SK-N-MC (cell line): ENCODE data around the gene CEACAM8.
"Not testable (repeated sequence)": the region's sequence is repeated elsewhere in the genome, so short reads cannot be mapped to it uniquely, and the experiment has no call there.

Experiments
- DNase-seq: peaks from one replicate; pipeline ENCODE4 v3.0.0-alpha.2; 2011; ENCODE audit warnings: low read depth, low spot score
- H3K27ac ChIP-seq: fragments of 200-600 bp; sonication (generic); 2 replicates; pipeline ENCODE4 v1.5.1; 2016; ENCODE audit warnings: mixed run types
- H3K36me3 ChIP-seq: fragments of 200-600 bp; sonication (generic); 2 replicates; pipeline ENCODE4 v1.6.1; 2017; ENCODE audit warnings: antibody characterized with exemption, low read length, mixed read lengths; ENCODE audit not compliant: insufficient read depth
- H3K4me3 ChIP-seq: fragments of 200-600 bp; sonication (generic); 2 replicates; pipeline ENCODE4 v1.5.1; 2016
- H3K9ac ChIP-seq: fragments of 200-600 bp; sonication (generic); 2 replicates; pipeline ENCODE4 v1.8.0; 2017; ENCODE audit warnings: mixed run types, mixed read lengths; ENCODE audit not compliant: insufficient read length
- H3K9me3 ChIP-seq: fragments of 200-600 bp; sonication (generic); 2 replicates; pipeline ENCODE4 v1.6.1; 2017; ENCODE audit warnings: low read depth, mild to moderate bottlenecking, antibody characterized with exemption, low read length, moderate library complexity, mixed read lengths
- EZH2 ChIP-seq: fragments of 200-600 bp; sonication (generic); IDR thresholded peaks from one replicate; pipeline ENCODE4 v1.6.1; 2017; ENCODE audit warnings: antibody characterized with exemption
- FOXP2 ChIP-seq: optimal IDR thresholded peaks from 2 replicates; pipeline ENCODE3; 2011; ENCODE audit warnings: mild to moderate bottlenecking, moderate library complexity; ENCODE audit not compliant: insufficient read depth; ENCODE audit errors: extremely low read length, control extremely low read depth
- POLR2AphosphoS5 ChIP-seq: IDR thresholded peaks from 2 replicates; pipeline ENCODE4 v1.6.1; 2012; ENCODE audit warnings: mild to moderate bottlenecking, low read depth, low read length, borderline replicate concordance

CEACAM8 gene

GRCh38 chr19:42561512-42561911, 33.2 kb downstream of the CEACAM8 start:
- no peaks in the 10 kb centered on the region for H3K9me3 ChIP-seq
- no peaks in the 10 kb centered on the region for H3K36me3 ChIP-seq
- no peak for DNase-seq
- no peak for TF ChIP-seq EZH2
- TF ChIP-seq POLR2AphosphoS5, result no peak
- TF ChIP-seq FOXP2, result no peak
- no peak overlapping the region for H3K27ac ChIP-seq
- no peak overlapping the region for H3K9ac ChIP-seq
- no peak overlapping the region for H3K4me3 ChIP-seq

- TF ChIP-seq EZH2, result no peak
- TF ChIP-seq FOXP2, result no peak
- TF ChIP-seq POLR2AphosphoS5, result no peak
- Histone ChIP-seq H3K27ac (no peak overlapping the region), H3K36me3 (no peaks in the 10 kb centered on the region), H3K9me3 (no peaks in the 10 kb centered on the region), H3K9ac (no peak overlapping the region), H3K4me3 (no peak overlapping the region)
- no peak for DNase-seq
These were observed 34.0 kb downstream of the CEACAM8 start for GRCh38 chr19:42560731-42561130.

GRCh38 chr19:42558450-42559150, 36.1 kb downstream of the CEACAM8 start:
- Histone ChIP-seq H3K36me3 (no peaks in the 10 kb centered on the region), H3K9me3 (no peaks in the 10 kb centered on the region), H3K4me3 (no peak overlapping the region), H3K27ac (no peak overlapping the region), H3K9ac (no peak overlapping the region)
- TF ChIP-seq FOXP2 (no peak), POLR2AphosphoS5 (no peak), EZH2 (no peak)
- no peak for DNase-seq

GRCh38 chr19:42557386-42557871, 37.3 kb downstream of the CEACAM8 start:
- H3K9ac ChIP-seq, DNase-seq, H3K36me3 ChIP-seq, H3K27ac ChIP-seq, H3K4me3 ChIP-seq, H3K9me3 ChIP-seq: not testable (repeated sequence)

GRCh38 chr19:42555801-42556200, 38.9 kb downstream of the CEACAM8 start:
- H3K4me3 ChIP-seq, result no peak overlapping the region
- TF ChIP-seq FOXP2 (no peak), EZH2 (no peak), POLR2AphosphoS5 (no peak)
- H3K36me3 ChIP-seq, result no peaks in the 10 kb centered on the region
- no peak for DNase-seq
- no peak overlapping the region for H3K9ac ChIP-seq
- no peak overlapping the region for H3K27ac ChIP-seq
- no peaks in the 10 kb centered on the region for H3K9me3 ChIP-seq

GRCh38 chr19:42555317-42555716, 39.4 kb downstream of the CEACAM8 start:
- Histone ChIP-seq H3K36me3 (no peaks in the 10 kb centered on the region), H3K9ac (no peak overlapping the region), H3K4me3 (no peak overlapping the region), H3K27ac (no peak overlapping the region), H3K9me3 (no peaks in the 10 kb centered on the region)
- no peak for DNase-seq
- TF ChIP-seq POLR2AphosphoS5, result no peak
- TF ChIP-seq EZH2, result no peak
- TF ChIP-seq FOXP2, result no peak

GRCh38 chr19:42554046-42554575, 40.6 kb downstream of the CEACAM8 start:
- Histone ChIP-seq H3K9me3 (no peaks in the 10 kb centered on the region), H3K27ac (no peak overlapping the region), H3K36me3 (no peaks in the 10 kb centered on the region), H3K9ac (no peak overlapping the region), H3K4me3 (no peak overlapping the region)
- TF ChIP-seq FOXP2 (no peak), EZH2 (no peak), POLR2AphosphoS5 (no peak)
- no peak for DNase-seq

GRCh38 chr19:42553292-42554045, 41.3 kb downstream of the CEACAM8 start:
- Histone ChIP-seq H3K36me3 (no peaks in the 10 kb centered on the region), H3K4me3 (no peak overlapping the region), H3K9me3 (no peaks in the 10 kb centered on the region), H3K27ac (no peak overlapping the region), H3K9ac (no peak overlapping the region)
- no peak for TF ChIP-seq FOXP2
- TF ChIP-seq POLR2AphosphoS5, result no peak
- no peak for DNase-seq
